WTC11 (cell line): ENCODE results near the gene ATP2B3. TPM values are rescaled to one million over a fixed set of nuclear protein-coding genes. Genes with fewer than 3 reads are reported as not detected.

Experiments used
- ATAC-seq: fragments of 200-7000 bp; cut with Tn5 transposase; 2 replicates; pipeline ENCODE4 v1.10.0; 2021; ENCODE audit warnings: mild to moderate bottlenecking, moderate library complexity
- CTCF ChIA-PET: fragments of 300-600 bp; sonication (Branson Sonifier 250); formaldehyde crosslinking; loops from one replicate; lab custom pipeline; 2021; ENCODE audit warnings: antibody characterized with exemption; lab: Charles Lee
- POLR2A ChIA-PET: fragments of 350-600 bp; sonication (Branson Sonifier 250); formaldehyde crosslinking; loops from one replicate; lab custom pipeline; 2021; ENCODE audit warnings: antibody characterized with exemption; lab: Charles Lee
- DNase-seq: peaks from one replicate; pipeline ENCODE4 v3.0.0; 2021; ENCODE audit warnings: low spot score
- H3K27ac Mint-ChIP-seq: 2 replicates; pipeline ENCODE4 v1.8.0; 2021; ENCODE audit warnings: mixed read lengths
- H3K27me3 Mint-ChIP-seq: 2 replicates; pipeline ENCODE4 v1.8.0; 2021; ENCODE audit warnings: low read depth, mild to moderate bottlenecking, moderate library complexity, mixed read lengths
- H3K36me3 Mint-ChIP-seq: 2 replicates; pipeline ENCODE4 v1.8.0; 2021; ENCODE audit warnings: mixed read lengths
- H3K4me1 Mint-ChIP-seq: 2 replicates; pipeline ENCODE4 v1.8.0; 2022; ENCODE audit warnings: mixed read lengths
- H3K4me3 Mint-ChIP-seq: 2 replicates; pipeline ENCODE4 v1.8.0; 2021; ENCODE audit warnings: mild to moderate bottlenecking, moderate library complexity, mixed read lengths
- H3K9me3 Mint-ChIP-seq: 2 replicates; pipeline ENCODE4 v1.8.0; 2021; ENCODE audit warnings: mixed read lengths
- ATF1 ChIP-seq: sonication (generic); formaldehyde crosslinking; IDR thresholded peaks from 2 replicates; pipeline ENCODE4 v1.8.1; 2023; ENCODE audit warnings: mild to moderate bottlenecking, moderate library complexity, missing genetic modification reagents
- ATF2 ChIP-seq: sonication (generic); formaldehyde crosslinking; IDR thresholded peaks from 2 replicates; pipeline ENCODE4 v1.8.1; 2022; ENCODE audit warnings: low read depth, missing genetic modification reagents, borderline replicate concordance
- E2F4 ChIP-seq: sonication (generic); formaldehyde crosslinking; IDR thresholded peaks from 2 replicates; pipeline ENCODE4 v1.8.1; 2022; ENCODE audit warnings: low read depth, mild to moderate bottlenecking, moderate library complexity, missing genetic modification reagents, borderline replicate concordance
- ETV6 ChIP-seq: sonication (generic); formaldehyde crosslinking; IDR thresholded peaks from 2 replicates; pipeline ENCODE4 v1.8.1; 2022; ENCODE audit warnings: mild to moderate bottlenecking, missing genetic modification reagents
- FOXP1 ChIP-seq: sonication (generic); formaldehyde crosslinking; IDR thresholded peaks from 2 replicates; pipeline ENCODE4 v1.8.0; 2022; ENCODE audit warnings: missing genetic modification reagents, mild to moderate bottlenecking, moderate library complexity, borderline replicate concordance
- GABPB1 ChIP-seq: sonication (generic); formaldehyde crosslinking; IDR thresholded peaks from 2 replicates; pipeline ENCODE4 v1.8.1; 2023; ENCODE audit warnings: mild to moderate bottlenecking, missing genetic modification reagents
- HMGA2 ChIP-seq: fragments of 250-450 bp; sonication (Bioruptor Pico); IDR thresholded peaks from 2 replicates; pipeline ENCODE4 v1.4.0; 2021; ENCODE audit warnings: mild to moderate bottlenecking, moderate library complexity
- JAZF1 ChIP-seq: fragments of 250-450 bp; sonication (Bioruptor Pico); IDR thresholded peaks from 2 replicates; pipeline ENCODE4 v1.9.0; 2021; ENCODE audit warnings: moderate library complexity, mild to moderate bottlenecking, inconsistent platforms
- JUN ChIP-seq: sonication (generic); formaldehyde crosslinking; IDR thresholded peaks from 2 replicates; pipeline ENCODE4 v1.8.0; 2023; ENCODE audit warnings: mild to moderate bottlenecking, missing genetic modification reagents
- RORB ChIP-seq: fragments of 250-450 bp; sonication (Bioruptor Pico); IDR thresholded peaks from 2 replicates; pipeline ENCODE4 v1.9.0; 2021; ENCODE audit warnings: mild to moderate bottlenecking
- TCF7 ChIP-seq: sonication (generic); formaldehyde crosslinking; IDR thresholded peaks from 2 replicates; pipeline ENCODE4 v1.8.0; 2022; ENCODE audit warnings: mild to moderate bottlenecking, low read depth, missing genetic modification reagents, moderate library complexity
- TEAD1 ChIP-seq: sonication (generic); formaldehyde crosslinking; IDR thresholded peaks from 2 replicates; pipeline ENCODE4 v1.8.0; 2022; ENCODE audit warnings: mild to moderate bottlenecking, missing genetic modification reagents
- ZNF263 ChIP-seq: sonication (generic); formaldehyde crosslinking; IDR thresholded peaks from 2 replicates; pipeline ENCODE4 v1.8.1; 2022; ENCODE audit warnings: low read depth, mild to moderate bottlenecking, moderate library complexity, missing genetic modification reagents
- ZNF396 ChIP-seq: fragments of 250-450 bp; sonication (Bioruptor Pico); IDR thresholded peaks from 2 replicates; pipeline ENCODE4 v1.8.0; 2021; ENCODE audit warnings: mild to moderate bottlenecking, moderate library complexity, borderline replicate concordance
- ZNF532 ChIP-seq: fragments of 250-450 bp; sonication (Bioruptor Pico); IDR thresholded peaks from 2 replicates; pipeline ENCODE4 v1.9.0; 2021; ENCODE audit warnings: mild to moderate bottlenecking, borderline replicate concordance
- total RNA-seq: library from RNA; stranded (reverse); gene quantifications from 3 replicates; pipeline ENCODE4 v1.2.3, GENCODE V29; 2021
- TF ChIP-seq, protein P1 (sequence below): sonication (generic); formaldehyde crosslinking; IDR thresholded peaks from 2 replicates; pipeline ENCODE4 v1.8.0; 2022; ENCODE audit warnings: mild to moderate bottlenecking, missing genetic modification reagents

Gene ATP2B3
- total RNA-seq, 1 experiment from 2014 or later, result 0.28 TPM

GRCh38 chrX:153500676-153501280 lies 16.7 kb upstream of the ATP2B3 start:
- TF ChIP-seq ETV6 (CRISPR knock-in tag) (no peak), TEAD1 (CRISPR knock-in tag) (no peak), HMGA2 (CRISPR knock-in tag) (no peak), GABPB1 (CRISPR knock-in tag) (no peak), RORB (CRISPR knock-in tag) (no peak), ATF2 (CRISPR knock-in tag) (no peak)
- TF ChIP-seq, protein P1, sequence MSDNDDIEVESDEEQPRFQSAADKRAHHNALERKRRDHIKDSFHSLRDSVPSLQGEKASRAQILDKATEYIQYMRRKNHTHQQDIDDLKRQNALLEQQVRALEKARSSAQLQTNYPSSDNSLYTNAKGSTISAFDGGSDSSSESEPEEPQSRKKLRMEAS (CRISPR knock-in tag), result no peak
- TF ChIP-seq, all 79 proteins: peak for 0
- ChIA-PET CTCF (interaction anchor here (0.6 kb wide), 1 partner anchor 30 kb away, joined by 3 read pairs; the partner anchor contains the start of gene HAUS7), POLR2A (no interaction called here)
- ATAC-seq, result no peak
- H3K27me3 Mint-ChIP-seq, result no peaks in the 10 kb centered on the region
- no peaks in the 10 kb centered on the region for H3K36me3 Mint-ChIP-seq
- H3K27ac Mint-ChIP-seq, result peak overlapping the region; percentile 49; the same call in 1 of the 2 replicates
- no peak overlapping the region for H3K4me3 Mint-ChIP-seq
- H3K4me1 Mint-ChIP-seq, result no peaks in the 10 kb centered on the region
- no peak for DNase-seq
- peaks cover 6% of the 10 kb centered on the region; the same call in 1 of the 2 replicates for H3K9me3 Mint-ChIP-seq

DNA sequence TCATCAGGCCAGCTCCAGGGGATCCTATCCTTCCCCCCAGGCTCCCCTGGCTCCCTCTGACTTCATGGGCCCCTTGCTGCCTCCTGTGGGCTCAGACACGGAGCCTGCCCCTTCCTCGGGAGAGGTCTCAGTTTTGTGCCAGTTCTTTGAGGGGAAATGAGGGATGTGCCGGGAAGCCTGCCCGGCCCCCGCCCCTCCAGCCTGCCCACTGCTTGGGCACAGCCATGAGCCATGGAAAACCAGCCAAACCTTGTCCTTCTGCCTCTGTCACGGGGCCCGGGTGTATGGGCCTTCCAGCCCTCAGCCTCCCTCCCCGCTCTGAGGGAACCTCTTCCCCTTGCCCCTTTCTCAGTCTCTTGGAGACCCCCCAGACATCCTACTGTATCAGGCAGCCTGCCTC lies 15.9 kb upstream of the ATP2B3 start:
- Mint-ChIP-seq H3K27ac (no peak overlapping the region), H3K4me1 (no peaks in the 10 kb centered on the region), H3K27me3 (no peaks in the 10 kb centered on the region), H3K36me3 (no peaks in the 10 kb centered on the region), H3K9me3 (peaks cover 6% of the 10 kb centered on the region; the same call in 1 of the 2 replicates), H3K4me3 (no peak overlapping the region)
- POLR2A ChIA-PET, result no interaction called here
- ATAC-seq (no peak), DNase-seq (no peak)
- TF ChIP-seq ZNF396 (CRISPR knock-in tag) (no peak), TCF7 (no peak), ZNF263 (CRISPR knock-in tag) (no peak), JAZF1 (CRISPR knock-in tag) (no peak), E2F4 (CRISPR knock-in tag) (no peak), ATF1 (CRISPR knock-in tag) (no peak), ZNF532 (CRISPR knock-in tag) (no peak), JUN (CRISPR knock-in tag) (no peak), FOXP1 (CRISPR knock-in tag) (no peak)
- CTCF ChIA-PET, result interaction anchor here (0.6 kb wide), 1 partner anchor 31 kb away, joined by 3 read pairs; the partner anchor contains the start of gene HAUS7
